DND-41 (cell line): ENCODE data around the gene SLCO6A1.

Source experiments
- ATAC-seq: fragments of 200-7000 bp; cut with Tn5 transposase; 3 replicates; pipeline ENCODE4 v1.9.1; 2021; ENCODE audit warnings: low read depth; ENCODE audit not compliant: insufficient read depth
- DNase-seq: peaks from one replicate; pipeline ENCODE4 v3.0.0-alpha.2; 2020
- H2AFZ ChIP-seq: 2 replicates; pipeline ENCODE4 v1.6.0; 2012; ENCODE audit warnings: low read depth, low read length
- H3K27ac ChIP-seq: 2 replicates; pipeline ENCODE4 v1.5.1; 2012; ENCODE audit warnings: low read length, inconsistent platforms
- H3K27me3 ChIP-seq: fragments of 200-600 bp; sonication (generic); 2 replicates; pipeline ENCODE4 v1.6.0; 2012; ENCODE audit warnings: low read length, mild to moderate bottlenecking, inconsistent platforms; ENCODE audit not compliant: insufficient read depth, poor library complexity
- H3K36me3 ChIP-seq: 2 replicates; pipeline ENCODE4 v1.5.1; 2012; ENCODE audit warnings: low read length, inconsistent platforms; ENCODE audit not compliant: insufficient read depth
- H3K4me1 ChIP-seq: 2 replicates; pipeline ENCODE4 v1.5.1; 2012; ENCODE audit warnings: mild to moderate bottlenecking, low read length; ENCODE audit not compliant: insufficient read depth
- H3K4me2 ChIP-seq: 2 replicates; pipeline ENCODE4 v1.6.0; 2012; ENCODE audit warnings: mild to moderate bottlenecking, moderate library complexity, low read length, inconsistent platforms; ENCODE audit not compliant: insufficient read depth
- H3K4me3 ChIP-seq, 2 experiments: fragments of 200-600 bp in 1 of 2; shearing (Covaris generic) in 1 of 2; 2 replicates each; pipeline ENCODE4 v1.5.1; 2012 to 2016; ENCODE audit warnings: inconsistent platforms in 2 of 2, low read length in 2 of 2, mild to moderate bottlenecking in 2 of 2, low read depth in 1 of 2, moderate library complexity in 1 of 2
- H3K79me2 ChIP-seq: 2 replicates; pipeline ENCODE4 v1.6.0; 2012; ENCODE audit warnings: low read length, inconsistent platforms; ENCODE audit not compliant: insufficient read depth
- H3K9ac ChIP-seq: 2 replicates; pipeline ENCODE4 v1.6.0; 2012; ENCODE audit warnings: low read depth, mild to moderate bottlenecking, inconsistent platforms, low read length, moderate library complexity
- H3K9me3 ChIP-seq: 2 replicates; pipeline ENCODE4 v1.5.1; 2012; ENCODE audit warnings: low read length, moderate library complexity, mild to moderate bottlenecking, inconsistent platforms; ENCODE audit not compliant: insufficient read depth, severe bottlenecking
- H4K20me1 ChIP-seq: 2 replicates; pipeline ENCODE4 v1.6.0; 2012; ENCODE audit warnings: low read length; ENCODE audit not compliant: insufficient read depth
- CTCF ChIP-seq: IDR thresholded peaks from 2 replicates; pipeline ENCODE4 v1.5.1; 2012; ENCODE audit warnings: borderline replicate concordance, low read length, moderate library complexity, mild to moderate bottlenecking; ENCODE audit not compliant: poor library complexity, severe bottlenecking; ENCODE audit errors: extremely low read depth
- EZH2 ChIP-seq: IDR thresholded peaks from 3 replicates; pipeline ENCODE4 v1.6.1; 2012; ENCODE audit warnings: borderline replicate concordance, low read depth, mild to moderate bottlenecking, moderate library complexity, low read length, inconsistent platforms; ENCODE audit not compliant: severe bottlenecking

Gene SLCO6A1

GRCh38 chr5:102341681-102342288 lies 157.0 kb downstream of the SLCO6A1 start:
- Histone ChIP-seq H4K20me1 (no peaks in the 10 kb centered on the region), H3K36me3 (no peaks in the 10 kb centered on the region), H2AFZ (no peak overlapping the region), H3K4me1 (no peaks in the 10 kb centered on the region), H3K4me2 (no peak overlapping the region), H3K79me2 (no peaks in the 10 kb centered on the region), H3K4me3 (no peak overlapping the region), H3K9me3 (no peaks in the 10 kb centered on the region), H3K27ac (no peak overlapping the region), H3K27me3 (no peaks in the 10 kb centered on the region), H3K9ac (no peak overlapping the region)
- no peak for TF ChIP-seq CTCF
- TF ChIP-seq EZH2: no peak
- ATAC-seq (no peak), DNase-seq (no peak)

GRCh38 chr5:102324714-102325113 lies 174.1 kb downstream of the SLCO6A1 start:
- no peak overlapping the region for H2AFZ ChIP-seq
- H3K4me2 ChIP-seq: no peak overlapping the region
- H3K27ac ChIP-seq: no peak overlapping the region
- H4K20me1 ChIP-seq: no peaks in the 10 kb centered on the region
- H3K9me3 ChIP-seq: no peaks in the 10 kb centered on the region
- TF ChIP-seq EZH2: no peak
- no peak for TF ChIP-seq CTCF
- no peak overlapping the region for H3K4me3 ChIP-seq
- H3K9ac ChIP-seq: no peak overlapping the region
- no peaks in the 10 kb centered on the region for H3K79me2 ChIP-seq
- H3K36me3 ChIP-seq: no peaks in the 10 kb centered on the region
- no peak for DNase-seq
- ATAC-seq: no peak
- H3K4me1 ChIP-seq: no peaks in the 10 kb centered on the region
- H3K27me3 ChIP-seq: no peaks in the 10 kb centered on the region
